PC-3 (cell line): ENCODE data around the gene IZUMO4. TPM values are rescaled to one million over a fixed set of nuclear protein-coding genes. Genes with fewer than 3 reads are reported as not detected.

Experiments used
- ATAC-seq: fragments of 200-7000 bp; cut with Tn5 transposase; 2 replicates; pipeline ENCODE4 v1.9.1; 2020; ENCODE audit warnings: mild to moderate bottlenecking, moderate library complexity
- BruUV-seq: library from RNA; stranded (reverse); fragments of 400-500 nt; replicated peaks from 2 replicates; lab custom pipeline; 2021; lab: Mats Ljungman, UMichigan
- CTCF ChIA-PET: fragments of 300-600 bp; sonication (Branson Sonifier 250); formaldehyde crosslinking; loops from one replicate; lab custom pipeline; 2022; ENCODE audit warnings: antibody characterized with exemption; lab: Charles Lee
- POLR2A ChIA-PET: fragments of 300-600 bp; sonication (Branson Sonifier 250); formaldehyde crosslinking; loops from one replicate; lab custom pipeline; 2022; ENCODE audit warnings: antibody characterized with exemption; ENCODE audit not compliant: unreplicated experiment; lab: Charles Lee
- DNase-seq: peaks from one replicate; pipeline ENCODE4 v3.0.0-alpha.2; 2015
- H2AFZ ChIP-seq: fragments of 300-600 bp; sonication (generic); 2 replicates; pipeline ENCODE4 v1.6.0; 2016; ENCODE audit warnings: antibody characterized with exemption, low read length
- H3F3A ChIP-seq: fragments of 300-600 bp; sonication (generic); one replicate; pipeline ENCODE4 v1.6.0; 2017; ENCODE audit warnings: antibody characterized with exemption, low read length, control low read depth, mild to moderate bottlenecking; ENCODE audit not compliant: unreplicated experiment
- H3K27ac ChIP-seq: fragments of 300-600 bp; sonication (generic); 2 replicates; pipeline ENCODE4 v1.5.1; 2016; ENCODE audit warnings: mild to moderate bottlenecking, low read length
- H3K27me3 ChIP-seq: fragments of 300-600 bp; sonication (generic); 2 replicates; pipeline ENCODE4 v1.6.1; 2016; ENCODE audit warnings: low read length, mixed read lengths
- H3K36me3 ChIP-seq: fragments of 300-600 bp; sonication (generic); 2 replicates; pipeline ENCODE4 v1.6.1; 2016; ENCODE audit warnings: low read depth, mixed run types, low read length, mixed read lengths
- H3K4me1 ChIP-seq: fragments of 300-600 bp; sonication (generic); 2 replicates; pipeline ENCODE4 v1.5.1; 2016; ENCODE audit warnings: low read length; ENCODE audit not compliant: insufficient read depth
- H3K4me2 ChIP-seq: fragments of 300-600 bp; sonication (generic); 2 replicates; pipeline ENCODE4 v1.6.0; 2016; ENCODE audit warnings: low read length
- H3K4me3 ChIP-seq: fragments of 300-600 bp; sonication (generic); 2 replicates; pipeline ENCODE4 v1.5.1; 2016; ENCODE audit warnings: mild to moderate bottlenecking, low read length, mixed read lengths
- H3K79me2 ChIP-seq: fragments of 300-600 bp; sonication (generic); 2 replicates; pipeline ENCODE4 v1.6.1; 2017; ENCODE audit warnings: low read length, mixed read lengths
- H3K9ac ChIP-seq: fragments of 300-600 bp; sonication (generic); 2 replicates; pipeline ENCODE4 v1.6.0; 2016; ENCODE audit warnings: mild to moderate bottlenecking, low read length
- H3K9me2 ChIP-seq: fragments of 300-600 bp; sonication (generic); replicated peaks from 2 replicates; pipeline ENCODE4 v1.6.1; 2016; ENCODE audit warnings: mixed run types, low read length, mixed read lengths
- H3K9me3 ChIP-seq: fragments of 300-600 bp; sonication (generic); 2 replicates; pipeline ENCODE4 v1.6.1; 2016; ENCODE audit warnings: low read length, mixed read lengths
- H4K20me1 ChIP-seq: fragments of 300-600 bp; sonication (generic); 2 replicates; pipeline ENCODE4 v1.6.1; 2016; ENCODE audit warnings: low read length, mixed read lengths
- EZH2 ChIP-seq: fragments of 300-600 bp; sonication (generic); IDR thresholded peaks from one replicate; pipeline ENCODE4 v1.6.1; 2017; ENCODE audit warnings: antibody characterized with exemption, mild to moderate bottlenecking, low read length; ENCODE audit not compliant: unreplicated experiment
- EZH2phosphoT487 ChIP-seq: fragments of 300-600 bp; sonication (generic); IDR thresholded peaks from 2 replicates; pipeline ENCODE4 v1.6.1; 2018; ENCODE audit warnings: mild to moderate bottlenecking, antibody characterized with exemption, low read length, borderline replicate concordance
- intact Hi-C: fragments of 100-400 bp; cut with micrococcal nuclease; formaldehyde crosslinking; loops from 2 replicates; pipeline ENCODE4 v1.9.0; 2023
- total RNA-seq: library from RNA; depleted of rRNA; stranded (reverse); fragments of >200 nt; gene quantifications from 2 replicates; pipeline ENCODE4 v1.2.3, GENCODE V29; 2014
- TF ChIP-seq, protein P1 (sequence below): fragments of 300-600 bp; sonication (generic); conservative IDR thresholded peaks from 2 replicates; pipeline ENCODE4 v1.5.1; 2017; ENCODE audit warnings: antibody characterized with exemption, low read depth, mild to moderate bottlenecking, low read length

The IZUMO4 gene
- total RNA-seq, 1 experiment from 2014 or later, result 3.6 TPM

DNA sequence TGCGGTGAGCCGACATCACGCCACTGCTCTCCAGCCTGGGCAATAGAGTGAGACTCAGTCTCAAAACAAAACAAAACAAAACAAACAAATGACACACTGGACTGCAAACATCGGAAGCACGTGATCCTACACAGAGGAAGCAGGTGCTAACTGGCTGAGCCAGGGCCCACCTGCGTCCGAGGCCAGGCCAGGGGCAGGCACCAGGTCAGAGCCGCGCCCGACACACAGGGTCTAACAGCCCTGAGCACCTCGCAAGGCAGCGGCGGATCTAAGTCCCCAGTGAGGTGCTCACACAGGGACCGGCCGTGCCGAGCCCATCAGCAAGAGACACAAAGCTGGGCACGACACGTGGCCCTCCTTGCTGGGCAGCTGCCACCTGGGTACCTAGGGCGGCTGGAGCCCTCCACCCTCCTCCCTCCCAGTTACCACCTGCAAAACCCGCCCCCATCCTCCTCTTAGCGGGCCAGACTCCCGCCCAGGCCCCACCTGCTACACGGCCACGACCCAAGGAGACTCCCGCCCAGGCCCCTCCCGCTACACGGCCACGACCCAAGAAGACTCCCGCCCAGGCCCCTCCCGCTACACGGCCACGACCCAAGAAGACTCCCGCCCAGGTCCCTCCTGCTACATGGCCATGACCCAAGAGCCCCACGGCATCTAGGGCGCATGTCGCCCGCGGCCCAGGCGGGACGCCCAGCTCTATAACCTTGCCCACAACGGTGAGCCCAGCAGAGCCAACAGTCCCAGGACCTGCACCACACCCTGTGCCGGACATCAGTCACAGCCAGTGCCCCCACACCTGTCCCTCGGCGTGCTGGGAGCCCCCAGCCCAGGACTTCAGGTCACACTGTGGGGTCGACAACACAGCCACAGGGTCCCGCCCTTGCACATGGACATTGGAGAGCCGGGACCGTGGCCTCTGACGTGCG, 39.0 kb downstream of the IZUMO4 start:
- no TSS peak for BruUV-seq
- ChIA-PET CTCF (no interaction called here), POLR2A (no interaction called here)
- ATAC-seq (no peak; the same call in 1 of the 2 replicates), DNase-seq (no peak)
- no peaks in the 10 kb centered on the region for H3K9me3 ChIP-seq
- no peaks in the 10 kb centered on the region for H3K4me1 ChIP-seq
- no peaks in the 10 kb centered on the region for H3K27me3 ChIP-seq
- no peak overlapping the region for H3K4me3 ChIP-seq
- TF ChIP-seq EZH2 (no peak), EZH2phosphoT487 (no peak)
- TF ChIP-seq, protein P1, sequence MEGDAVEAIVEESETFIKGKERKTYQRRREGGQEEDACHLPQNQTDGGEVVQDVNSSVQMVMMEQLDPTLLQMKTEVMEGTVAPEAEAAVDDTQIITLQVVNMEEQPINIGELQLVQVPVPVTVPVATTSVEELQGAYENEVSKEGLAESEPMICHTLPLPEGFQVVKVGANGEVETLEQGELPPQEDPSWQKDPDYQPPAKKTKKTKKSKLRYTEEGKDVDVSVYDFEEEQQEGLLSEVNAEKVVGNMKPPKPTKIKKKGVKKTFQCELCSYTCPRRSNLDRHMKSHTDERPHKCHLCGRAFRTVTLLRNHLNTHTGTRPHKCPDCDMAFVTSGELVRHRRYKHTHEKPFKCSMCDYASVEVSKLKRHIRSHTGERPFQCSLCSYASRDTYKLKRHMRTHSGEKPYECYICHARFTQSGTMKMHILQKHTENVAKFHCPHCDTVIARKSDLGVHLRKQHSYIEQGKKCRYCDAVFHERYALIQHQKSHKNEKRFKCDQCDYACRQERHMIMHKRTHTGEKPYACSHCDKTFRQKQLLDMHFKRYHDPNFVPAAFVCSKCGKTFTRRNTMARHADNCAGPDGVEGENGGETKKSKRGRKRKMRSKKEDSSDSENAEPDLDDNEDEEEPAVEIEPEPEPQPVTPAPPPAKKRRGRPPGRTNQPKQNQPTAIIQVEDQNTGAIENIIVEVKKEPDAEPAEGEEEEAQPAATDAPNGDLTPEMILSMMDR, result no peak
- H3K36me3 ChIP-seq, result no peaks in the 10 kb centered on the region; the same call in 1 of the 2 replicates
- H3K79me2 ChIP-seq, result peaks cover 19% of the 10 kb centered on the region
- H3K27ac ChIP-seq, result no peak overlapping the region
- H4K20me1 ChIP-seq, result no peaks in the 10 kb centered on the region
- no peak overlapping the region for H3K4me2 ChIP-seq
- H2AFZ ChIP-seq, result no peak overlapping the region
- no peaks in the 10 kb centered on the region for H3K9me2 ChIP-seq
- no peak overlapping the region for H3K9ac ChIP-seq
- no peaks in the 10 kb centered on the region for H3F3A ChIP-seq
- intact Hi-C loops, result no loop called here

DNA sequence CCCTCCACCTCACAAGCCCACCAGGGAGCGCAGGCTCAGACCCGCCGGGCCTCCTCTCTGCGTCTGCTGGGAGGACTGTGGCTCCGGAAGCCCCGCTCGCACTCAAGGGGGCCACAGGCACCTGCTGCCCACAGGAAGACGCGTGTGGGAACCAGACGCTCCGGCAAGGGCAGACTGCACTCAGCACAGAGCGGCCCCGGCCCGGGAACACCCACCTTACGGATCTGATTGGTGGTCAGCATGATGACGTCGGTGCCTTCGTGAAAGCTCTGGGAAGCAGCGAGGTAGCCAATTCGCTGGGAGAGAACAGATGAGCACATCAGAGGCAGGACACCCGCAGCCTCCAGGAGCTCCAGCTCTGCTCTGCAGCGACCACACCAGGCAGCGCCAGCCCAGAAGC, 40.1 kb downstream of the IZUMO4 start:
- DNase-seq (no peak), ATAC-seq (no peak)
- H3K27me3 ChIP-seq, result no peaks in the 10 kb centered on the region
- no peak for TF ChIP-seq EZH2phosphoT487
- no peak for TF ChIP-seq EZH2
- TF ChIP-seq, protein P1, result no peak
- H2AFZ ChIP-seq, result no peak overlapping the region
- no peaks in the 10 kb centered on the region for H3F3A ChIP-seq
- H3K9me2 ChIP-seq, result no peaks in the 10 kb centered on the region
- H3K9me3 ChIP-seq, result no peaks in the 10 kb centered on the region
- H4K20me1 ChIP-seq, result no peaks in the 10 kb centered on the region
- ChIA-PET CTCF (no interaction called here), POLR2A (no interaction called here)
- peaks cover 29% of the 10 kb centered on the region for H3K79me2 ChIP-seq
- intact Hi-C loops, result no loop called here
- no peak overlapping the region for H3K4me3 ChIP-seq
- no peak overlapping the region for H3K27ac ChIP-seq
- H3K4me2 ChIP-seq, result no peak overlapping the region
- H3K9ac ChIP-seq, result no peak overlapping the region
- H3K36me3 ChIP-seq, result no peaks in the 10 kb centered on the region; the same call in 1 of the 2 replicates
- BruUV-seq, result no TSS peak
- no peaks in the 10 kb centered on the region for H3K4me1 ChIP-seq
